Renal pelvis (tissue), 4 donors: ENCODE data around the gene BDH1. TPM values are rescaled to one million over a fixed set of nuclear protein-coding genes. Genes with fewer than 3 reads are reported as not detected.
"Not testable (repeated sequence)": the region's sequence is repeated elsewhere in the genome, so short reads cannot be mapped to it uniquely, and the experiment has no call there.

ENCODE experiments used
- DNase-seq: peaks from one replicate; pipeline ENCODE4 v3.0.0-alpha.2; 2013
- polyA plus RNA-seq, 3 donors: library from polyadenylated mRNA; unstranded; fragments of 120-200 nt; gene quantifications; one replicate each; pipeline ENCODE4 v1.2.1, GENCODE V29; 2013; ENCODE audit not compliant: insufficient read length in 3 of 3

Gene BDH1
- polyA plus RNA-seq, 3 donors: 37.9 to 59.3 (median 58.9) TPM

DNA sequence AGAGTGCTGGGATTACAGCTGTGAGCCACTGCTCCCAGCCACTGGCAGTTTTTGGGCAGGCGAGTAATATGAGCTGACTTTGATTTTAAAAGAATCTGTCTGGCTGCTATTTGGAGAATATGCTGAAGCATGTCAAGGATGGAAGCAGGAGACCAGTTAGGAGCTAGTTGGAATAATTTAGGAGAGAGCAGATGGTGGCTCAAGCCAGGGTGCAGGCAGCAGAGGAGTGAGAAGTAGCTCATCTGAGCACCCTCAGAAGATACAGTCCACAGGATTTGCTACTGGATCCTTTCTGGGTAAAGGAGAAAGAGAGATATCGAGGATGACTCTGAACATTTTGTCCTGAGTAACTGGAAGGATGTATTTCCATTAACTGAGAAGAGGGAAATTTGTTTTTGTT lies 30.4 kb upstream of the BDH1 start:
- DNase-seq: no peak

DNA sequence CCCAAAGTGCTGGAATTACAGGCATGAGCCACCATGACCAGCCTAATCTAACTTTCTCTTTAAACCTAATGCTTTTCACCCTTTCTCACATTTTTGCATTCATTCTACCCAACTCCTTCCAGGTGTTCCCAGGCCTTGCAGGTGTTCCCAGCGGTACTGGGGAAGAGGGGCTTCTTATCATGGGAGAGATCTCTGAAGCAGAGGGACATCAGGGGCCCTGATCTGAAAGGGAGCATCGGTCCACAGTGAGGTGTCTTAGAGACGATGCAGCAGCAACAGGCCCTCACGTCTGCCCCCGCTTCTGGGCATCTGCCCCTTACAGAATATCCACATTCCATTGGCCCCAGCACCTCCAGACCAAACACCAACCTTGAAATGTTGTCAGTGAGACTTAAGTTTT lies 29.0 kb upstream of the BDH1 start:
- DNase-seq: no peak

- DNase-seq: no peak
Observed at GRCh38 chr3:197583371-197583770, 27.6 kb upstream of the BDH1 start.

- DNase-seq: no peak
Observed at GRCh38 chr3:197580253-197580691, 24.5 kb upstream of the BDH1 start.

- no peak for DNase-seq
Observed at GRCh38 chr3:197578376-197578775, 22.6 kb upstream of the BDH1 start.

DNA sequence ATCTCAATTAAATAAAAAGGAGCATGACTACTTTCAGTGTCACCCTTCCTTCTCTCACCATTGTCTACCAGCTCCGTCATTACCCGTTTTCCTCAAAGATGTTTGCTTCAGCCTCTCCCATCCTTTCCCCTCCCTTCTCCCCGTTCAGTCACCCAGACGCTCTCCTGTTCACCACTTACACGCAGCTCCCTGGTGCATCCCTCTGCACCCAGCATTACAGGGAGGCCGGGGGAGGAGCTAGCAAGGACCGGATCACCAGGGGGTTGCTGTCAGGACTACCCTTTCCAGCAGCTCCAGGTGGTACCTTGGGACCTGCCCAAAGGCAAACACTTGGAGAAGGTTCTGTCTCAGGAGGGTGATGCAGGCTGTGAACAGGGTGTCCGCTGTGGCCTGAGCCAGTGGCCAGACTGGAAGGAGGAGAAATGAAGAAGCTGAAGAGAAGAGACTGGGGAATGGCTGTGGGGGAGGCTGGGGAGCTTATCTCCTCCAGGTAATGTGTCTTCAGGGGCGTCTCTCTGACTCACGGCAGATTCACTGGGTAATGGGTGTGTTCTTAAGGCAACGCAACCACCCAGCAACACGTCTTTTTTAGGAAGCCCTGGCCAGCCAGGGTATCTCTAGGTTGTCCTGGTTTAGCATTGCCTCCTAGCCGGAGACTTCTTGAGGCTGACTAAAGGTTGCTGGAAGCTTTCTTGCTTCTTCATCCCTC lies 21.8 kb upstream of the BDH1 start:
- DNase-seq: no peak

DNA sequence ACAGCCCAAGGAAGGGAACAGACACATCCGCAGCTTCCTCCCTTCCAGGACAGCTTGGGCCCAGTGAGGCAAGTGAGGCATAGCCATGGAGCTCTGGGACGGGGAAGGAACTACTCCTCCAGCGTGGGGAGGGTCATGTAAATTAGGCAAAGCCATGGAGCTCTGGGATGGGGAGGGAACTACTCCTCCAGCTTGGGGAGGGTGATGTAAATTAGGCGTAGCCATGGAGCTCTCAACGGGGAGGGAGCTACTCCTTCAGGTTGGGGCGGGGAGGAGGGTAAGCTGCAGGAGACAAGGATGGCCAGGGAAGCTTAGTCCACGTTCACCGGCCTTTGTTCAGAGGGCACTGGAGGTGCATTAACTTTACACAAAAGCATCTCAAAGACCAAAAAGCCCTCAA lies 21.1 kb upstream of the BDH1 start:
- DNase-seq: no peak

DNA sequence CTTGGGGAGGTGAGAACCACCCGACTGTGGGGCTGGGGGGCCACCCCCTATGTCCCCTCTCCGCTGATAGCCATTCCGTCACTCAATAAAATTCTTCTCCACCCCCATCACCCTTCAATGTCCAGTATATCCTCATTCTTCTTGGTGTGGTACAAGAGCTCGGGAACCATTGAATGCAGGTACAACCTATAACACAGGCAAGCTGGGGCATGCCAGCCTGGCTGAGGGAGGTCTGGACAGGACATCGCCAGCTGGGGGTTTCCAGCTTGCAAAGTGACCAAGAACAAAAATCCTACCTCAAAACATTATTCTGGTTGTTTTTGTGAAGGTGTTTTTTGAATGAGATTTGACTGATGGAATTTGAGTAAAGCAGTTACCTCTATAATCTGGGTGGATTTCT lies 19.6 kb upstream of the BDH1 start:
- DNase-seq: no peak

DNA sequence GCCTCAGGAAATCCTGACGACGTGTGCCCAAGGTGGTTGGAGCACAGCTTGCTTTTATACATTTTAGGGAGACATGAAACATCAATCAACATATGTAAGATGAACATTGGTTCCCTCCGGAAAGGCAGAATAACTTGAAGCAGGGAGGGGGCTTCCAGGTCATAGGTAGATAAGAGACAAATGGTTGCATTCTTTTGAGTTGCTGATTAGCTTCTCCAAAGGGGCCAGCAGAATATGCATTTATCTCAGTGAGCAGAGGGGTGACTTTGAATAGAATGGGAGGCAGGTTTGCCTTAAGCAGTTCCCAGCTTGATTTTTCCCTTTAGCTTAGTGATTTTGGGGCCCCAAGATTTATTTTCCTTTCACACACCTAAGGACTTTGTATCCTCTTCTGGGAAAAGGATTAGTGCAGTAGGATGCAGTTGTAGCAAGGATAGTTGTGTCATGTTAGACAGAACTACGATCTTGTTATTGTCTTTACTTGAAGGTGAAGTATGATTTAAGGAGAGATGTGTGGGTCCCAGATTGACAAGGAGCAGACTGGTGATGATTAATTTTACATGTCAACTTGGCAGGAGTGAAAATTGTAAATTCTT lies 18.7 kb upstream of the BDH1 start:
- DNase-seq: not testable (repeated sequence)

GRCh38 chr3:197573048-197573767 lies 17.4 kb upstream of the BDH1 start:
- no peak for DNase-seq

- DNase-seq: not testable (repeated sequence)
Observed at GRCh38 chr3:197571880-197572172, 16.1 kb upstream of the BDH1 start.

GRCh38 chr3:197571074-197571879 lies 15.5 kb upstream of the BDH1 start:
- DNase-seq: not testable (repeated sequence)

DNA sequence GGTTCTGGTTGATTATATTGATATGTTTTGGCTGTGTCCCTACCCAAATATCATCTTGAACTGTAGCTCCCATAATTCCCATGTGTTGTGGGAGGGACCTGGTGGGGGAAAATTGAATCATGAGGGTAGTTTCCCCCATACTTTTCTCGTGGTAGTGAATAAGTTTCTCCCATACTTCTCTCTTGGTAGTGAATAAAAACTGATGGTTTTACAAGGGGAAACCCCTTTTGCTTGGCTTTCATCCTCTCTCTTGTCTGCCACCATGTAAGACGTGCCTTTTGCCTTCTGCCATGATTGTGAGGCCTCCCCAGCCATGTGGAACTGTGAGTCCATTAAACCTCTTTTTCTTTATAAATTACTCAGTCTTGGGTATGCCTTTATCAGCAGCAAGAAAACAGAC lies 13.7 kb upstream of the BDH1 start:
- DNase-seq: not testable (repeated sequence)

- DNase-seq: no peak
Observed at GRCh38 chr3:197567904-197568681, 12.3 kb upstream of the BDH1 start.

DNA sequence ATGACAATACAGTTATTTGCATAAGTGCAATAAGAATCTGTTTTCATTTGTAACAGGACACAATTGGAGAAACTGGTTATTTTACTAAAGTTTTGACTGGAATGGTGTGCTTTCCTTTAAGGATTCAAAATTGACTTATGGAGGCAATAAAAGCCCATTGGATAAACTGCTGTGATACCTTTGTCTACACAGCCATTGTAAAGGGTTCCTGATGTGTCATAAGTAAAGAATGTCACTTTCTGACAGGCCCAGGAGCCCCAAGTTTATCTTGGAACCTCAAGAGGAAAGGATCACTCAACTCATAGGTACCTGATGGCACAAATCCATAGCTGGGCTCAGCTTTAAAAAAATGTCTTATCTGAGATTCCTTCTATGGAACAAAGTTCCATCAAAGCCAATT lies 10.4 kb upstream of the BDH1 start:
- not testable (repeated sequence) for DNase-seq

DNA sequence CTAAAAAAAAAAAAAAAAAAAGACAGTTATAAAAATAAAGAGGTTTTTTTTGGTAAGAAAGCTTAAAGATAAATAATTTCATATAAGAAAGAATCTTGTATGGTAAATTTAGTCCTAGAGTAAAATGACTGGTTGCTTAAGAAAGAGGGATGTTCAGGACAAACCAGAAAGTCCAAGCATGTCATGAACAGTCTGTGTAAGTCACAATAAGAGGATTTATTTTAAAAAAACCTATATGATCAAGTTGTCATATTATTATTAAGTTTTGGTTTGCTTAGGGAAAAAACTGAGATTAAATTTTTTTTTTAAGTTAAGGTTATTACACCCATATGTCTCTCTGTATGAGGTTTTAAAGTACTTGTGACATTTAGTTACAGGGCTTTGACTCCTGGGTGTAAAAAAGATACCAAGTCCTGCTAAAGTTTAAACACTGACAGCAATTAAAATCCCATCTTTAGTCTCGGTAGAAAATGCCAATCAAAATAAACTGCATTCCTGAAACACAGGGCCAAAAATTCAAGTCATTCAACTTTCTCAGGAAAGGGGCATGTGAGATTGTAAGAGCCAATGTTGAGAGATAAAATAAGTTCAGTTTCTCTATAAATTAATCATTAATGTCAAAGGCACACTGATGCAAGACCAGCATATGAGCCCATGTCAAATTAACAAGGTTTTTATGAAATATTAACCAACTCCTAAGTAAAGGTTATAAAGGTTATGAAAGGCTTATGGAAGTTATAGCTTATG lies 8.5 kb upstream of the BDH1 start:
- no peak for DNase-seq

DNA sequence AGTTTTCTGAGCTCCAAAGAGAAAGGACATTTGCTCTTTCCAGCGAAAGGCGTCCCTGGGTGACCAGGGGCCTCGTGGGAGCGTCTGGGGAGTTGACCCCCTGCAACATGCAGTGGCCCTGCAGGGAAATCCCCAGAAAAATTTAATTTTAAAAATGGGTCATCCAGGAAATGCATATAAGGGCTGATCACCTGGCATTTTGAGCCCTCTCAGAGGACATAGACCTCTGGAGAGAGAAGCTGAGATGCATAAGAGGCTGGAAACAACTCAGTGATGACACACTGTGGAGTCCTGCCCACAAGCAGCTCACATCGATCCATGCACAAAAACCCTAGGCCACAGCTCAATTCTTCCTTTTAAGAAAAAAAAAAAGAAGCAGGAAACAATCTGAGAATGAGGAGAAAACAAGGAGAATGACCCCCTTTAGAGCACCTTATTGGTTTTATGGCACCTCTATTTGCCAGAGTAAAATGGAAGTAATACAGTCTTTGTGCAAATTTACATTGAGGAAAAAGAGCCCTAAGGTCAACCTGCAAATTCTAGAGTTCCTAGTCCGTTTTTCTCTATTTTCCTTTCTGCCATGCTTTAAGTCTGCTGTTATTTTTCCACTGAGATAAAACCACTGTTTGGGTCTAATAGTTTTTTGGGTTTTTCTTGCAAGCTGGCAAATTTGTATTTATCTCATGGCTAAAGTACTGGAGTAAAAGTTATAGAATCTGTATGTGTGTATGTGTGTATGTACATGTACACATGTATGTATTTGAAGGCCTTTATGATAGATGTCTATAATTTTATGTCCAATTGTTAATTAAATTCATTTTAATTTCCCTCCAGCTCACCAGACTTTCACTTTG lies 6.9 kb upstream of the BDH1 start:
- no peak for DNase-seq

- DNase-seq: no peak
Observed at GRCh38 chr3:197561926-197562325, 6.2 kb upstream of the BDH1 start.

- DNase-seq: no peak
Observed at GRCh38 chr3:197559651-197560050, 3.9 kb upstream of the BDH1 start.
